Right lobe of liver (tissue), 6 donors: ENCODE data around the gene IFI27. TPM values are rescaled to one million over a fixed set of nuclear protein-coding genes. Genes with fewer than 3 reads are reported as not detected.
A peak's percentile ranks its signal among the peaks of the same experiment; 100 is the strongest.

Experiments
- ATAC-seq, 4 donors: fragments of 200-7000 bp; cut with Tn5 transposase; one replicate each; pipeline ENCODE4 v1.9.1; 2020; ENCODE audit warnings: mild to moderate bottlenecking in 4 of 4, moderate library complexity in 4 of 4
- DNase-seq, 3 donors: peaks; one replicate each; pipeline ENCODE4 v3.0.0-alpha.2; 2020
- H3K27ac ChIP-seq, 3 donors: fragments of 200-600 bp; one replicate each; pipeline ENCODE4 v1.8.0; 2022
- H3K27me3 ChIP-seq, 2 donors: fragments of 200-600 bp; one replicate each; pipeline ENCODE4 v1.8.0; 2022
- H3K36me3 ChIP-seq, 4 donors: fragments of 200-600 bp; sonication (generic) in 1 of 4; one replicate each; pipeline versions ENCODE4 v1.5.1 to v1.8.0; 2017 to 2022; ENCODE audit warnings: control low read depth in 1 of 4
- H3K4me1 ChIP-seq, 4 donors: fragments of 200-600 bp; sonication (generic) in 1 of 4; one replicate each; pipeline versions ENCODE4 v1.5.1 to v1.8.0; 2017 to 2022; ENCODE audit warnings: control low read depth in 1 of 4
- H3K4me3 ChIP-seq, 3 donors: fragments of 200-600 bp; one replicate each; pipeline ENCODE4 v1.8.0; 2022
- H3K9me3 ChIP-seq, 4 donors: fragments of 200-600 bp; sonication (generic) in 1 of 4; one replicate each; pipeline versions ENCODE4 v1.5.1 to v1.8.0; 2017 to 2022; ENCODE audit warnings: control low read depth in 1 of 4
- CTCF ChIP-seq, 4 donors: fragments of 200-600 bp in 3 of 4; fragments of 450-650 bp in 1 of 4; IDR thresholded peaks; one replicate each; pipeline versions ENCODE4 v1.5.1 to v1.8.0; 2016 to 2022; ENCODE audit warnings: antibody characterized with exemption in 4 of 4, mild to moderate bottlenecking in 2 of 4
- POLR2A ChIP-seq: fragments of 450-650 bp; IDR thresholded peaks from one replicate; pipeline ENCODE4 v1.6.1; 2017; ENCODE audit warnings: antibody characterized with exemption, mild to moderate bottlenecking
- WGBS: methylation state at CpG from one replicate; pipeline ENCODE4 v1.1.6; 2018; ENCODE audit warnings: low coverage, low lambda C conversion rate; ENCODE audit not compliant: insufficient coverage; ENCODE audit errors: missing lambda C conversion rate; 5-methylcytosine and 5-hydroxymethylcytosine counted together
- intact Hi-C, 2 donors: fragments of 100-400 bp; cut with DNase I; formaldehyde crosslinking; loops; one replicate each; pipeline versions ENCODE4 v1.11.2 to v1.14.1; 2022
- total RNA-seq, 6 experiments: library from RNA; depleted of rRNA in 2 of 6; stranded (reverse); fragments of >200 nt in 2 of 6; fragmentation: NEBNext Ultra II Directional in 3 of 6; extraction: Animal tissue kit (Norgen Biotek cat#: 25700) in 3 of 6; gene quantifications; one replicate each; pipeline versions ENCODE4 v1.1.0 to v1.2.4, GENCODE V29; 2016 to 2023
- donor health status: DM: no; HTN: yes; CAD: no.
- donor health status: DM: no; HTN: no; CAD: no.
- donor health status: DM: no; HTN: no; CAD: no.
- donor health status: DM: no; HTN: yes; CAD: no.
- donor health status: DM: no; HTN: yes; CAD: no.

IFI27 gene
- total RNA-seq, 6 experiments from 2014 or later: 10.0 to 32.5 (median 16.9) TPM

GRCh38 chr14:94112513-94113063 lies 2.1 kb downstream of the IFI27 start:
- DNase-seq: no peak
- Histone ChIP-seq H3K4me1 (peaks cover 0 to 8% (median 0%) of the 10 kb centered on the region in 4 donors), H3K4me3 (no peak overlapping the region), H3K36me3 (no peaks in the 10 kb centered on the region), H3K27me3 (no peaks in the 10 kb centered on the region), H3K27ac (no peak overlapping the region), H3K9me3 (no peaks in the 10 kb centered on the region)
- intact Hi-C loops: no loop called here
- WGBS: 82% methylated on average over 3 of the region's 6 CpGs
- no peak for TF ChIP-seq POLR2A
- TF ChIP-seq CTCF (IDR thresholded peaks at IDR 0.05): no peak
- ATAC-seq: no peak

- no peaks in the 10 kb centered on the region for H3K27me3 ChIP-seq
- DNase-seq: no peak
- TF ChIP-seq CTCF (IDR thresholded peaks at IDR 0.05) (no peak), POLR2A (no peak)
- peaks cover 0 to 8% (median 0%) of the 10 kb centered on the region in 4 donors for H3K4me1 ChIP-seq
- H3K27ac ChIP-seq: no peak overlapping the region
- no peak overlapping the region for H3K4me3 ChIP-seq
- H3K9me3 ChIP-seq: no peaks in the 10 kb centered on the region
- no peak for ATAC-seq
- 72% methylated on average over 6 of the region's 7 CpGs for WGBS
- intact Hi-C loops: no loop called here
- H3K36me3 ChIP-seq: no peaks in the 10 kb centered on the region
Observed at GRCh38 chr14:94113073-94113472, 2.5 kb downstream of the IFI27 start.

- H3K4me3 ChIP-seq: no peak overlapping the region
- TF ChIP-seq POLR2A (no peak), CTCF (IDR thresholded peaks at IDR 0.05) (no peak)
- peak; percentile 77 to 89 (median 83) for DNase-seq
- peak; percentile 65 to 83 (median 74) for ATAC-seq
- WGBS: 48% methylated on average over 4 of the region's 6 CpGs
- intact Hi-C loops: no loop called here
- no peaks in the 10 kb centered on the region for H3K9me3 ChIP-seq
- no peak overlapping the region for H3K27ac ChIP-seq
- no peaks in the 10 kb centered on the region for H3K36me3 ChIP-seq
- H3K27me3 ChIP-seq: no peaks in the 10 kb centered on the region
- H3K4me1 ChIP-seq: peaks cover 0 to 8% (median 0%) of the 10 kb centered on the region in 4 donors
Observed at GRCh38 chr14:94113490-94113889, 3.0 kb downstream of the IFI27 start.

- H3K4me1 ChIP-seq: peaks cover 0 to 8% (median 0%) of the 10 kb centered on the region in 4 donors
- no peak overlapping the region for H3K4me3 ChIP-seq
- H3K36me3 ChIP-seq: no peaks in the 10 kb centered on the region
- H3K27me3 ChIP-seq: no peaks in the 10 kb centered on the region
- ATAC-seq (no peak), DNase-seq (no peak)
- H3K27ac ChIP-seq: no peak overlapping the region
- H3K9me3 ChIP-seq: no peaks in the 10 kb centered on the region
- TF ChIP-seq POLR2A (no peak), CTCF (IDR thresholded peaks at IDR 0.05) (no peak)
- intact Hi-C loops: no loop called here
- WGBS: 58% methylated on average over 2 of the region's 5 CpGs
Observed at GRCh38 chr14:94113908-94114588, 3.5 kb downstream of the IFI27 start.
